A673 (cell line): Measurements from ENCODE around the gene MGARP.

Source experiments
- CTCF ChIP-seq: fragments of 300-800, 200-600 bp; sonication (generic); conservative IDR thresholded peaks from 2 replicates; pipeline ENCODE4 v1.5.1; 2017; ENCODE audit warnings: low read depth, mild to moderate bottlenecking, antibody characterized with exemption, low read length, moderate library complexity, mixed read lengths
- EZH2 ChIP-seq: fragments of 200-600 bp; sonication (generic); IDR thresholded peaks from 2 replicates; pipeline ENCODE4 v1.6.1; 2017; ENCODE audit warnings: borderline replicate concordance, low read depth, mild to moderate bottlenecking, mixed read lengths, antibody characterized with exemption, low read length; ENCODE audit not compliant: poor library complexity, severe bottlenecking

DNA sequence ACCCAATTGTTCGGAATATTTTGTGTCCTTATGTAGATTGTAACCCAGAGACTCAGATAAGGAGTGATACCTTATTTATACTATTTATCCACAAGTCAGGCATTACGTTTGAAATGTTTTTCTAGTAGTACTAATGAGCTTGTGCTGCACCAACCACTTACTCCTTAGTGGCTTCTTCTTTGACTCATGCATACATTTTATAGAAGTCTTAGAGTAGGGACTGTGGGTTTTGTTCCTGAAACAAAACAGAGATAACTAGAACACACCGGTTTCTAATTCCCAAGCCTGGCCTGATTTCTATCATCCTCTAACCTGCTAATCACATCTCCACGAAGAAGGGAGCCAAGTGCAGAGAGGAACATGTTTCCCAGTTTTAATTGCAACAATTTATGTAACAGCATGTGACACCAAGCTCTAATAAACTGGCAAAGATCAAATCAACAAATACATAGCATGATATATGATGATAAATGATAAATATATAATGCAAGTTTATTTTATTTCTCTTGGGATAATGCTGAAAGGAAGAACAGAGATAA is 32.3 kb downstream of the MGARP start:
- TF ChIP-seq CTCF, result no peak
- TF ChIP-seq EZH2, result no peak
